ENCODE data around the gene TCERG1L. TPM values are rescaled to one million over a fixed set of nuclear protein-coding genes. Genes with fewer than 3 reads are reported as not detected.

Gene TCERG1L
- polyA plus RNA-seq, 1 of the 3 experiments (the other 2 are of a cell fraction) = not detected

DNA sequence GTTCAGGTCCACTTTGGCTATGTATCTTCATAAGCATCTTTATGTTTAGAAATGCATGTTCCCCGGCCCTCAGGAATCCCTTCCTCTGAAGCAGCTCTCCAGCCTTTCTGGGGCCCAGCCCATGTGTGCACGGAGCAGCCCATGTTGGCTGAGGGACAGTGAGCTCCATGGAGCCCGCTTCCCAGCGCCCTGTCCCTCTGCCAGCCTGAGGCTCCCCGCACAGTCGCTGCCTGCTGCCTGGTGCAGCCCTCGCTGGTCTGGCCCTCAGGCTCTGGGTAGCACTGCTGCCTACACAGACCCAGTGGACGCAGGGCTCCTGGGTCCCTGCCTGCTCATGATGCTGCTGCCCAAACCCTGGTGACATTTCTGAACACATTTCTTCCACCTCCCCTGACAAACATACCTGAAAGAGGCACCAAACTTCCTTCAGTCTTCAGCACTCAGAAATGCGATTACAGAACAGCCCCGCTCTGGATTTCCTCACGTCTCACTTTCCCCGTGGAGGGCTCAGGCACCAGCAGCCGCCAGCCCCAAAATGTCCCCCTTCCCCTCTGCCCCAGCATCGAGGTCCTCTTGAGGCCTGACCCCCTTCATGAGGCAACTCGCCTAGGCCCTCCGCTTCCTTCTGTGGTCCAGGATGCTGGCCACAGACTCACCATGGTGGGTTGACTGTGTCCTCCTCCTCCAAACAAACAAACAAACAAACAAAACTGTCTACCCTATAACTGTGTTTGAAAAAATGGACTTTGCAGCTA, 5.0 kb upstream of the TCERG1L start:
- Histone ChIP-seq H4K20me1 (ENCODE audit: insufficient read depth) (no peaks in the 10 kb centered on the region), H3K27ac (ENCODE audit: low read depth in 2 of 2, low read length in 1 of 2) (no peak overlapping the region), H3K4me3 (ENCODE audit: low read depth in 2 of 2, low read length in 1 of 2) (no peak overlapping the region), H3K4me1 (ENCODE audit: control insufficient read depth in 1 of 2, insufficient read depth in 2 of 2, low read depth in 1 of 2, low read length in 1 of 2) (peaks cover 0 to 22% of the 10 kb centered on the region in 2 experiments; a peak in 2 of 4 replicates), H2AFZ (ENCODE audit: low read depth) (no peak overlapping the region), H3K27me3 (ENCODE audit: insufficient read depth) (no peaks in the 10 kb centered on the region), H3K4me2 (no peak overlapping the region), H3K36me3 (replicated peaks in 1 of 2; ENCODE audit: control insufficient read depth in 1 of 2, insufficient read depth in 2 of 2, low read length in 1 of 2) (no peaks in the 10 kb centered on the region), H3K79me2 (ENCODE audit: insufficient read depth) (no peaks in the 10 kb centered on the region), H3K9me2 (no peaks in the 10 kb centered on the region), H3K9me3 (no peaks in the 10 kb centered on the region), H3F3A (replicated peaks; ENCODE audit: insufficient read depth) (no peaks in the 10 kb centered on the region), H3K9ac (no peak overlapping the region)
- DNase-seq = no peak
- CTCF ChIA-PET = no interaction called here
- WGBS (ENCODE audit: low lambda C conversion rate) = 36% methylated on average over 10 of the region's 16 CpGs
- POLR2A ChIA-PET = no interaction called here
- no peak for TF ChIP-seq SMC3 (IDR thresholded peaks at IDR 0.05; ENCODE audit: low read depth, low read length)
- no peak for TF ChIP-seq MAX (IDR thresholded peaks at IDR 0.05; ENCODE audit: low read depth)
- TF ChIP-seq FOXM1 (IDR thresholded peaks at IDR 0.05; ENCODE audit: low read depth) = no peak
- TF ChIP-seq RCOR1 (IDR thresholded peaks at IDR 0.05; ENCODE audit: low read length) = no peak
- TF ChIP-seq JUND (IDR thresholded peaks at IDR 0.05) = no peak
- no peak for TF ChIP-seq RFX5 (IDR thresholded peaks at IDR 0.05; ENCODE audit: low read length)

DNA sequence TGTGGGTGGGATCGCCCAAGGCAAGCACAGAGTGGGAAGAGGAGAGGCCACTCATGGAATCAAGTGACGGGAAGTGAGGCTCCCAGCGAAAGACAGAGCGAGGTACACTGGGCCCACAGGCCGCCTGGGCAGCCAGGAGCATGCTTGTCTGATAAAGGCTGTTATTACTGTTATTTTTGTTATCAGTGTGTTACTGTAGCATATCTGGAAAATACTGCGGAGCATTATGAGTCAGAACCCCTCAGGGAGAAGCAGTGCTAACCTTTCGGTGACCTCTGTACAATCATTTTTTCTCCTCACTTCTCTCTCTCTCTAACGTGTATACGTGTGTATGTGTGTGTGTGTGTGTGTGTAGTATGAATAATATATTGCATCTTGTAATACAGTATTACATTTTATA, 3.8 kb upstream of the TCERG1L start:
- Histone ChIP-seq H3K9ac (no peak overlapping the region), H2AFZ (ENCODE audit: low read depth) (no peak overlapping the region), H3K79me2 (ENCODE audit: insufficient read depth) (no peaks in the 10 kb centered on the region), H4K20me1 (ENCODE audit: insufficient read depth) (no peaks in the 10 kb centered on the region), H3K27ac (ENCODE audit: low read depth in 2 of 2, low read length in 1 of 2) (no peak overlapping the region; a peak in 1 of 4 replicates), H3F3A (replicated peaks; ENCODE audit: insufficient read depth) (no peaks in the 10 kb centered on the region), H3K27me3 (ENCODE audit: insufficient read depth) (no peaks in the 10 kb centered on the region), H3K9me3 (no peaks in the 10 kb centered on the region), H3K36me3 (replicated peaks in 1 of 2; ENCODE audit: control insufficient read depth in 1 of 2, insufficient read depth in 2 of 2, low read length in 1 of 2) (no peaks in the 10 kb centered on the region), H3K4me2 (no peak overlapping the region), H3K9me2 (no peaks in the 10 kb centered on the region), H3K4me3 (ENCODE audit: low read depth in 2 of 2, low read length in 1 of 2) (no peak overlapping the region), H3K4me1 (ENCODE audit: control insufficient read depth in 1 of 2, insufficient read depth in 2 of 2, low read depth in 1 of 2, low read length in 1 of 2) (peaks cover 0 to 22% of the 10 kb centered on the region in 2 experiments; a peak in 2 of 4 replicates)
- DNase-seq = peak; percentile 69
- CTCF ChIA-PET = interaction anchor here (1.0 kb wide), 1 partner anchor 11 kb away, joined by 3 read pairs; no protein-coding TSS in a partner anchor
- TF ChIP-seq GATA2 (CRISPR knock-in tag; IDR thresholded peaks at IDR 0.05) = peak; percentile 49; the same call in 1 of the 2 replicates
- no peak; the same call in 1 of the 2 replicates for TF ChIP-seq MXI1 (IDR thresholded peaks at IDR 0.05; ENCODE audit: low read depth, low read length)
- TF ChIP-seq CHD2 (IDR thresholded peaks at IDR 0.05; ENCODE audit: low read length, partially characterized antibody) = no peak
- peak in 1 of 2 experiments; percentile 73; a peak in 2 of 4 replicates for TF ChIP-seq EP300 (IDR thresholded peaks at IDR 0.05; ENCODE audit: borderline replicate concordance in 1 of 2, low read depth in 1 of 2, low read length in 1 of 2)
- peak; percentile 57; the same call in 1 of the 2 replicates for TF ChIP-seq RCOR1 (IDR thresholded peaks at IDR 0.05; ENCODE audit: low read length)
- POLR2A ChIA-PET = no interaction called here
- 20% methylated on average over 9 of the region's 9 CpGs for WGBS (ENCODE audit: low lambda C conversion rate)

DNA sequence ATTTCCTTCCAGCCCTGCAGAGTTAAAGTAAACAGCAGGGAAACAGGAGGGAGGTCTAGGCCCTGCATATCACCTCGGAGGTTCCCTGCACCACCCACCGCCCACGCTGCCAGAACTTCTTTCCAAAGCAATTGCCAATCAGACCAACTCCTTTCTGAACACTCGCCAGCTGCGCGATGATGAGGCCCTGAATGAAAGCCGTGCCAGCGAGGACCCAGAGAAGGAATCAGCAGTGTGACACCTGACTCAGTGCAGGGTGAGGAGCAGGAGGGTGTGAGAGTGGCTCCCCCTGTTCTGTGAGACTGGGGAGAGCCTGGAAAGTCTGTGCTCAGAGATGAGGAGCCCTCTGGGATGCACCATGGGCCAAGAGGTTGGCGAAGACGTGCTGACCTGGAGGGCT, 3.3 kb upstream of the TCERG1L start:
- Histone ChIP-seq H3K27me3 (ENCODE audit: insufficient read depth) (no peaks in the 10 kb centered on the region), H3K79me2 (ENCODE audit: insufficient read depth) (no peaks in the 10 kb centered on the region), H3K4me3 (ENCODE audit: low read depth in 2 of 2, low read length in 1 of 2) (no peak overlapping the region), H3K36me3 (replicated peaks in 1 of 2; ENCODE audit: control insufficient read depth in 1 of 2, insufficient read depth in 2 of 2, low read length in 1 of 2) (no peaks in the 10 kb centered on the region), H4K20me1 (ENCODE audit: insufficient read depth) (no peaks in the 10 kb centered on the region), H3K4me2 (no peak overlapping the region), H3K9me3 (no peaks in the 10 kb centered on the region), H2AFZ (ENCODE audit: low read depth) (no peak overlapping the region), H3F3A (replicated peaks; ENCODE audit: insufficient read depth) (no peaks in the 10 kb centered on the region), H3K4me1 (ENCODE audit: control insufficient read depth in 1 of 2, insufficient read depth in 2 of 2, low read depth in 1 of 2, low read length in 1 of 2) (peaks cover 0 to 22% of the 10 kb centered on the region in 2 experiments; a peak in 2 of 4 replicates), H3K9me2 (no peaks in the 10 kb centered on the region), H3K27ac (ENCODE audit: low read depth in 2 of 2, low read length in 1 of 2) (peak overlapping the region in 1 of 2 experiments; percentile 2; a peak in 1 of 4 replicates), H3K9ac (no peak overlapping the region)
- ChIA-PET CTCF (interaction anchor here (1.0 kb wide), 1 partner anchor 11 kb away, joined by 3 read pairs; no protein-coding TSS in a partner anchor), POLR2A (no interaction called here)
- WGBS (ENCODE audit: low lambda C conversion rate) = 40% methylated on average over 10 of the region's 10 CpGs
- no peak for TF ChIP-seq RAD21 (IDR thresholded peaks at IDR 0.05; ENCODE audit: low read length)
- no peak for TF ChIP-seq RCOR1 (IDR thresholded peaks at IDR 0.05; ENCODE audit: low read length)
- no peak for TF ChIP-seq ELF1 (IDR thresholded peaks at IDR 0.05)
- no peak for TF ChIP-seq YY1 (IDR thresholded peaks at IDR 0.05; ENCODE audit: low read depth)
- TF ChIP-seq POLR2AphosphoS5 (IDR thresholded peaks at IDR 0.05; ENCODE audit: low read depth, low read length) = no peak
- no peak for TF ChIP-seq FOXJ3 (CRISPR knock-in tag; IDR thresholded peaks at IDR 0.05)
- TF ChIP-seq FOXM1 (IDR thresholded peaks at IDR 0.05; ENCODE audit: low read depth) = no peak
- no peak for TF ChIP-seq MEF2A (IDR thresholded peaks at IDR 0.05; ENCODE audit: borderline replicate concordance, low read depth)
- no peak for DNase-seq
